GM13976 (cell line): ENCODE measurements around the gene ZNF792.
"Not testable (repeated sequence)": the region's sequence is repeated elsewhere in the genome, so short reads cannot be mapped to it uniquely, and the experiment has no call there.

Source experiments
- DNase-seq: peaks from one replicate; pipeline ENCODE4 v3.0.0; 2012; ENCODE audit warnings: low spot score
- in situ Hi-C: fragments of 300-500 bp; cut with MboI; formaldehyde crosslinking; loops from one replicate; pipeline ENCODE4 v1.12.0; 2022; ENCODE audit warnings: low sequenced_read_pairs, mixed read lengths, inconsistent platforms; ENCODE audit not compliant: unreplicated experiment
- TF ChIP-seq, protein P1 (sequence below): IDR thresholded peaks from 2 replicates; pipeline ENCODE4 v1.5.1; 2012; ENCODE audit warnings: borderline replicate concordance, mild to moderate bottlenecking; ENCODE audit not compliant: insufficient read depth; ENCODE audit errors: extremely low read depth, missing control alignments, control extremely low read depth

The ZNF792 gene

DNA sequence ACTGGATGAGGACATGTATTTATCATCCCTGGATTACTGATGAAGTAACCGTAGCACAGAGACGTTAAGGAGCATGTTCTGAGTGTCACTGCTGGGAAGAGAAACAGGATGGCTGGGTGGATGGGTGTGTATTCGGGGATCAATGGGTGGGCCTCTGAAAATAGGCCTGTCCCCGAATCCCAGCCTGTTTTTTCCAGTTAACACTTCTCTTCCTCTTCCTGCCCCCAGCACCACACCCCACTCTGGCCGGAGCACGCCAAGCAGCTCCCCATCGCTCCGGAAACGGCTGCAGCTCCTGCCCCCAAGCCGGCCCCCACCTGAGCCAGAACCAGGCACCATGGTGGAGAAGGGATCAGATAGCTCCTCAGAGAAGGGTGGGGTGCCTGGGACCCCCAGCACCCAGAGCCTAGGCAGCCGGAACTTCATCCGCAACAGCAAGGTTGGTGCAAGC lies 44.9 kb upstream of the ZNF792 start:
- DNase-seq, result no peak
- TF ChIP-seq, protein P1, sequence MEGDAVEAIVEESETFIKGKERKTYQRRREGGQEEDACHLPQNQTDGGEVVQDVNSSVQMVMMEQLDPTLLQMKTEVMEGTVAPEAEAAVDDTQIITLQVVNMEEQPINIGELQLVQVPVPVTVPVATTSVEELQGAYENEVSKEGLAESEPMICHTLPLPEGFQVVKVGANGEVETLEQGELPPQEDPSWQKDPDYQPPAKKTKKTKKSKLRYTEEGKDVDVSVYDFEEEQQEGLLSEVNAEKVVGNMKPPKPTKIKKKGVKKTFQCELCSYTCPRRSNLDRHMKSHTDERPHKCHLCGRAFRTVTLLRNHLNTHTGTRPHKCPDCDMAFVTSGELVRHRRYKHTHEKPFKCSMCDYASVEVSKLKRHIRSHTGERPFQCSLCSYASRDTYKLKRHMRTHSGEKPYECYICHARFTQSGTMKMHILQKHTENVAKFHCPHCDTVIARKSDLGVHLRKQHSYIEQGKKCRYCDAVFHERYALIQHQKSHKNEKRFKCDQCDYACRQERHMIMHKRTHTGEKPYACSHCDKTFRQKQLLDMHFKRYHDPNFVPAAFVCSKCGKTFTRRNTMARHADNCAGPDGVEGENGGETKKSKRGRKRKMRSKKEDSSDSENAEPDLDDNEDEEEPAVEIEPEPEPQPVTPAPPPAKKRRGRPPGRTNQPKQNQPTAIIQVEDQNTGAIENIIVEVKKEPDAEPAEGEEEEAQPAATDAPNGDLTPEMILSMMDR, result no peak
- in situ Hi-C loops, result no loop called here

DNA sequence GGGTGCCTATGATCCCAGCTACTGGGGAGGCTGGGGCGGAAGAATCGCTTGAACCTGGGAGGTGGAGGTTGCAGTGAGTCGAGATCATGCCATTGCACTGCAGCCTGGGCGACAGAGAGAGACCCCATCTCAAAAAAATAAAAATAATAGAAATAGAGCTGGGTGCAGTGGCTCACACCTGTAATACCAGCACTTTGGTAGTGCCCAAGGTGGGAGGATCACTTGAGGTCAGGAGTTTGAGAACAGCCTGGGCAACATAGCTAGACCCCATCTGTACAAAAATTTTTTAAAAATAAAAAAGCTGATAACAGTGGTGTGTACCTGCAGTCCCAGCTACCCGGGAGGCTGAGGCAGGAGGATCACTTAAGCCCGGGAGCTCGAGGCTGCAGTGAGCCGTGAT lies 43.4 kb upstream of the ZNF792 start:
- DNase-seq, in situ Hi-C loops: not testable (repeated sequence)

DNA sequence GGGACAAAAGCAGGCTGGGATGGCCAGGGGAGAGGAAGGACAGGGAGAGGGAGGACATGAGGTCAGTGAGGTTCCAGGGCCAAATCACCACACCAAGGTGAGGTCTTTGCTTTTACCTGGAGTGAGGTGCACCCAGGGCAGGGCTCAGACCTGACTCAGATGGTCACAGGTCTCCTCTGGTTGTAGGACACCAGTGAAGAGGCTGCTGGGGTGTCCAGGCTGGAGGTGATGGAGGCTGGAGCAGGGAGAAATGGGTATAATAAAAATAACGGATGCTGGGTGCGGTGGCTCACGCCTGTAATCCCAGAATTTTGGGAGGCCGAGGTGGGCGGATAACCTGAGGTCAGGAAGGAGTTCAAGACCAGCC lies 43.0 kb upstream of the ZNF792 start:
- in situ Hi-C loops, result no loop called here
- no peak for DNase-seq

DNA sequence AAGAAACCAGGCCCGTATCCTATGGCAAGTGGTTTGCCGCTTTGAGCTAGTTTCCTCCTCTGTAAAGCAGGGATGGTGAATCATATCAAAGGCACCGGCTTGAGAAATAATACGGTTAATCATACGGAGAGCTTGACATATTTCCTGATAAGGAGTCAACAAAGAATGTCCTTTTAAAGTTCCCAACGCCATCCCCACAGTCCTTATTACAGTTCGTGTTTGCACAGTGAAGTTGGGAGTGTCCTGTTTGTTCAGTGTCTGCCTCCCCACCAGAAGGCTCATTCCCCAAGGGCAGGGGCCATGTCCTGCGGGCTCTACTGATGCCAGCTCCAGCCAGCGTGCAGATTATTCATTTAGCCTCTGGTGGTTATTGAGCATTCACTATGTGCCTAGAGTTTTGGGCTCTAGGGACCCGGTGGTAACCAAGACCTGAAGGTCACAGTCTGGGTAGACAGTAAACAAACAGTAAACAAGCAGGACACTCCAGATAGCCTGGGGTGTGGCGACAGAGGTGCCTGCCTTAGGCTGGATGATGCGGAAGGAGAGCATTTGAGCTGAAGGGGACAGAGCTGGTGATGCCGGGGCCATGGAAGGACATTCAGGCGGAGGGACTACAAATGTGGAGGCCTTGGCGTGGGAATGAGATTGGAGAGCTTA lies 42.4 kb upstream of the ZNF792 start:
- TF ChIP-seq, protein P1, result no peak
- DNase-seq, result no peak
- in situ Hi-C loops, result no loop called here

More for the DNA sequence above, 43.0 kb upstream of the ZNF792 start:
- TF ChIP-seq, protein P1, result no peak

DNA sequence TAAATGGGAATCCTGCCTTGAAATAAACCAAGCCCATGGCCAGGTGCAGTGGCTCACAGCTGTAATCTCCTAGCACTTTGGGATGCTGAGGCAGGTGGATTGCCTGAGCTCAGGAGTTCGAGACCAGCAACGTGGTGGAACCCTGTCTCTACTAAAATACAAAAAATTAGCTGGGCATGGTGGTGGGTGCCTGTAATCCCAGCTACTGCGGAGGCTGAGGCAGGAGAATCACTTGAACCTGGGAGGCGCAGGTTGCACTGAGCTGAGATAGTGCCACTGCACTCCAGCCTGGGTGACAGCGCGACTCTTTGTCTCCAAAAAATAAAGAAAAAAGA lies 41.9 kb upstream of the ZNF792 start:
- DNase-seq, in situ Hi-C loops: not testable (repeated sequence)

DNA sequence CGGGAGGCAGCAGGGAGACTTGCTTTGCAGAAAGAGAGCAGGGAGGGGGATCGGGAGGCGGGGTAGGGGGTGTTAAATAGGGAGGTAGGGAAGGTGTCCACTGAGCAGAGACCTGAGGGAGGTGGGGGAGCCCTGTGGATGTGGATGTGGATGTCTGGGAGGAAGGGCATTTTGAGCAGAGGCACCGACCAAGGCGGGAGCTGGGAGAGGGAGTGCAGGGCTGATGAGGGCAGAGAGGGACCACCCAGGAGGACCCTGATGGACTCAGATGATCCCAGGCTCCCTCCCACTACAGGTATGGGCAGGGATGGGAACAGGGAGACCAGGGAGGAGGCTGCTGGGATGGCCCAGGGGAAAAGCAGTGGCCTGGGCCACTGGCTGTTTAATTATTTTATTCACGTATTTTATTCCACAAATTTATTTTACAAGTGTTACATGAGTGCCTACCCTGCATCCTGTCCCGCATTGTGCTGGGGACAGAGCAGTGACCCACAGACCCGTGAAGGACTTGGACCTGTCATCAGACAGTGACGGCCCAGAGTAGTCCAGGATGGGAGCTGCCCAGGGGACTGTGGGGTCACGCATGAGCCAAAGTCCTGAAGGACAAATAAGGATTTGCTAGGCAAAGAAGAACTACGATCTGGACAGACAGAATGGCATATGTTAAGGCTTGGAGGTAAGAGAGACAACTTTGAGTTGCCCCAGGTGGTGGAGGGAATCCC lies 41.4 kb upstream of the ZNF792 start:
- in situ Hi-C loops, result no loop called here
- no peak for DNase-seq
- TF ChIP-seq, protein P1, result no peak

DNA sequence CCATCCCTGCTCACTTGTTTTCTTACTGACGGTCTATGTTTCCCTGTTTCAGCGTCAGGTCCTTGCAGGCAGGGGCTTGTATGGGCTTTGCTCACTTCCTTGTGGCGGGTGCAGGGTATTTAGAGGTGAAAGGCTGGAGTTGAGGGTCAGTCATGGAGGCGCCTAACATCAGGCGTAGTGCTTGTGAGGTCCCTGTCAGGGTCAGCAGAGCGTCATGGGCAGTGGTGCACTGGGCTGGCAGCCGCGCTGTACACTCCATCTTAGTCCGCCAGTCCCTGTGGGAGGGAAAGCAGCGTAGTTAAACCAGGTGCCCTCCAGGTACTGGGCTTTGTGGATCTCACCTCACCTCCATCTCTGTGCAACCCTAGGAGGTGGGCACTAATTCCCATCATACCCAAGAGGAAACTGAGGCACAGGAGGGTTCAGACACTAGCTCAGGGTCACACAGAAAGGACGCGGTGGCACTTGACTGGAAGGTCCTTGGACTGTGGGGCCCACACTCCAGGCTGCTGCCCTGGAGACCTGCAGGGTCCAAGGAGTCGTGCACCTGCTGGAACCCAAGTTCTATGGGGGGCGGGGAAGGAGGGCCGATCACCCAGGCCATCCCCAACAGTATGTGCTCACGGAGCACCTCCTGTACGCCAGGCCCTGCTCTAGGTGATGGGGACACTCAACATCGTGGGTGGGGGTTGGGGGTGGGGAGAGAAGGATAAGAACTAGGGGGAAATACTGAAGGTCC lies 40.7 kb upstream of the ZNF792 start:
- in situ Hi-C loops, result no loop called here
- no peak for DNase-seq
- TF ChIP-seq, protein P1, result no peak
